ENCODE measurements around the gene PDCL2.
A peak's percentile ranks its signal among the peaks of the same experiment; 100 is the strongest.
"Not testable (repeated sequence)": the region's sequence is repeated elsewhere in the genome, so short reads cannot be mapped to it uniquely, and the experiment has no call there.

The PDCL2 gene

DNA sequence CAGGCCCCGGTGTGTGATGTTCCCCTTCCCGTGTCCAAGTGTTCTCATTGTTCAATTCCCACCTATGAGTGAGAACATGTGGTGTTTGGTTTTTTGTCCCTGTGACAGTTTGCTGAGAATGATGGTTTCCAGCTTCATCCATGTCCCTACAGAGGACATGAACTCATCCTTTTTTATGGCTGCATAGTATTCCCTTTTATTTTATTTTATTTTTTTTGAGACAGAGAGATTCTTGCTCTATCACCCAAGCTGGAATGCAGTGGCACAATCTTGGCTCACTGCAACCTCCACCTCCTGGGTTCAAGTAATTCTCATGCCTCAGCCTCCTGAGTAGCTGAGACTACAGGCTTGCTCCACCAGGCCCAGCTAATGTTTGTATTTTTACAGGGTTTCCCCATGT is 9.3 kb downstream of the PDCL2 start:
- not testable (repeated sequence) for DNase-seq

DNA sequence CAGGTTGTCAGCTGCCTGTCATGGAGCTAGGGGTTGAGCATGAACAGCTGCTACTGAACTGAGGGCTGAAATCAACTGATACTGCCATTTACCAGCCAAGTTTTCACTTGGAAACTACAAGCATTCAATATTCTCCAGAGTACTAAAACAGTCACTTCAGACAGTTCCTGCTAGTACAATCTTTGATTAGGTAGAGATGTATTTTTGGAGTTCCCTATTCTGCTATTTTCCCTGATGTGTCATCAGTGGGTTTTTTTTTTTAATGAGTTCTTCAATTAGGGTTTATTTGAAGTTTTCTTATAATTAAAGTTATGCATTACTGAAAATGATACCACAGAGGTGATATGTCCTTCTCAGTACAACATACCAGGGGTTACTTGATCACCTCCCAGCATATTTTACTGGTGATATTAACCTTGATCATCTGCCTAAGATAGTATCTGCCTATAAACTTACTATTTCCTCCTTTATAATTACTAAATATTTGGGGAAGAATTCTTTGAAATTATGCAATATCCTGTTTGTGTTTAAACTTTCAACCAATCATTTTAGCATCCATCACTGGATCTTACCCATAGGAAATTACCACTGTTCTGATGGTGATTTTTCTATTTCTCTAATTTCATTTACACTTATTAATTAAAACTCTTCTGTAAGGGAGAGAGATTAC is 13.6 kb downstream of the PDCL2 start:
- DNase-seq = no peak

DNA sequence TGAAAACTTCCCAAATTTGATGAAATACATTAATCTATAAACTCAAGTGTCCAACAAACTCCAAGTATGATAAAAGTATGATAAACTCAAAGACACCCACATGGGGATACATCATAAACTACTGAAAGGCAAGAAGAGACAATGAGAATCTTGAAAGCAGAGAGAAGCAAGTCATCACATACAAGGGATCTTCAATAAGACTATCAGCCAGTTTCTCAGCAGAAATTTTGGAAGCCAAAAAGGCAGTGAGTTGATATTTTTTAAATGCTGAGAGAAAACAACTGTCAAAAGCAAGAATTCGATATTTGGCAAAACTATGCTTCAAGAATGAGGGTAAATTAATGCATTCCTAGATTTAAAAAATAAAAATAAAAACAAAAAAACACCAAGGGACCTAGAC is 16.5 kb downstream of the PDCL2 start:
- no peak for DNase-seq

- no peak for DNase-seq
These were observed 17.8 kb downstream of the PDCL2 start for GRCh38 chr4:55574252-55574651.

DNA sequence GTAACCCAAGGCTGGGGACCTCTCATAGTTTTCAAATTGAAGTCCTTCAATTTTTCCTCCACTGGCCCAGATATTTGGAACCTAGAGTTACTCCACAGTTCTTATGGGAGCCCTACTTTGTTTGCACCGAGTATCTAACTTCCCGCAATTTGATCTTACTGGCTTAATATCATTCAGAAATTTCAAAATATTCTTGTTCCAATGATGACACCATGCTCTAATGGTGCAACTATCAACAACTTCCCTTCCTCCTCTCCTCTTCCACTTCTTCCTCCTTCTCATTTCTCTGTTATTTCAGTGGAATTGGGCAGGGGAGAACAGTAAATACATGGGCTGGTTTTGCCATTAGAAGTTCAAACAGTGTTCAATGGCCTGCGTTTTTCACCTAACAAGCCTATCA is 20.2 kb downstream of the PDCL2 start:
- no peak for DNase-seq

GRCh38 chr4:55568905-55569504 is 23.0 kb downstream of the PDCL2 start:
- no peak for DNase-seq

DNA sequence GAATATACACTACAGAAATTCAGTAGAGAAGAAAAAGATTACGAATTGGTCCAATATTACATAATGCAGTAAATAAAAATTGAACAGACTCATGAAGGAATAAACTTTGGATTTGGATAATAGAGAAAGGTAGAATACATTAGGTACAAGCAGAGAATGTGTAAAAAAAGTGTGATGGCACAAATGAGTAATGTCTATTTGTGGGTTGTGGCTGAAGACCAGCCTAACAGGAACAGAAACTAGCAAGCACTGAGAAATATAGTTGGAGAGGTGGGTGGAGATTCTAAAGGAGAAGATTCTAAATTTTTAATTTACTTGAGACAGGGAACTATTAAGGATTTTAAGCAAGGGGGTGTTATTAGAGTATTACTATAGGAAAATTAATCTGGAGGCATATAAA is 30.2 kb downstream of the PDCL2 start:
- no peak for DNase-seq

DNA sequence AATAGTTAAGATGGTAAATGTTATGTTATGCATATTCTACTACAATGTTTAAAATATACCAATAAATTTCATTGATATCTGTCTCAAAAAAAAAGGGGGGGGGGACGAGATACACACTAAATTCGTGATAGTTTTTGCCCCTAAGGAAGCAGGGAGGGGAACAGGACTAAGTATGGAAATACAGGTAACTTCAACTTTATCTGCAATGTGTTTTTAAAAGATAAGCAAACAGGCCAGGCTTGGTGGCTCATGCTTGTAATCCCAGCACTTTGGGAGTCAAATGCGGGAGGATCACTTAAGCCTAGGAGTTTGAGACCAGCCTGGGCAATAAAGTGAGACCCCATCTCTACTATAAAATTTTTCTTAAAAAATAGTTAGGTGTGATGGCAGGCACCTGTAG is 31.9 kb downstream of the PDCL2 start:
- no peak for DNase-seq

- DNase-seq = no peak
These were observed 37.5 kb downstream of the PDCL2 start for GRCh38 chr4:55554453-55555030.

- DNase-seq = no peak
These were observed 38.4 kb downstream of the PDCL2 start for GRCh38 chr4:55553441-55554201.

DNA sequence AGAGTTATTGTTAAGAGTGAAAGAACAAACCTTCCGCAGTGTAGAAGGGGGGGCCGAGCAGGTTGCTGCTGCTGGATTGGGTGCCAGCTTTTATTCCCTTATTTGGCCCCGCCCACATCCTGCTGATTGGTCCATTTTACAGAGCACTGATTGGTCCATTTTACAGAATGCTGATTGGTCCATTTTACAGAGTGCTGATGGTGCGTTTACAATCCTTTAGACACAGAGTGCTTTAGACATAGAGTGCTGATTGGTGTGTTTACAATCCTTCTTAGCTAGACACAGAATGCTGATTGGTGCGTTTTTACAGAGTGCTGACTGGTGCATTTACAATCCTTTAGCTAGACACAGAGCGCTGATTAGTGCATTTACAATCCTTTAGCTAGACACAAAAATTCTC is 40.1 kb downstream of the PDCL2 start:
- DNase-seq = not testable (repeated sequence)

- DNase-seq = no peak
These were observed 42.2 kb downstream of the PDCL2 start for GRCh38 chr4:55549888-55550287.

GRCh38 chr4:55547918-55548317 is 44.1 kb downstream of the PDCL2 start:
- no peak for DNase-seq

DNA sequence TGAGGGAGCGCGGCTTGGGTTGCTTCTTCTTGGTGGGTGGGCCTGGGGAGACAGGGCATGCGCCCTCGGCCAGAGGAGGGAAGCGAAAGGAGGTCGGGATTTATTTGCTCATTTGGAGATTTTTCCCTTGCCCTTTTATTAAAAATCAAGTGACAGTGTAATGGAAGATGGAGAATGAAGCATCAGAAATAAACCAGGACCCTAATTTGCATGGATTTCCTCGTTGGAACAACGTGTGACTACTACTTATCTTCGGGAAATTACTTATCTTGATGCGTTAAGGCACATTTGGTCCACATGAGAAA is 44.6 kb downstream of the PDCL2 start:
- peak; percentile 3 for DNase-seq

- peak; percentile 86 for DNase-seq
These were observed 45.1 kb downstream of the PDCL2 start, which contains the start of gene CLOCK for GRCh38 chr4:55546756-55547465. Gene CLOCK, minus strand, starts transcription at chr4:55546909. Its CDS starts 64,124 bp downstream, at chr4:55482785.

DNA sequence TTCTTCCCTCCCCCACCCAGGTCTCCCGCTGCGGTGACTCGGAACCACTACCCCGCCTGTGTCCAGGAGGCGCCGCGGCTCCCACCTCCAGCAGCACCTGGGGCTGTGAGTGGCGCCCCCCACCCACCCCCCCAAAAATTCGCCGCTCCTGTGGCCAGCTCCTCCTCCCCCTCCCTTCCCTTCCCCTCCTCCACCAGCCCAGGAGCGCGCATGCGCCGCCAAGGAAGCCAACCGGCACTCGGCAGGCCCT is 45.6 kb downstream of the PDCL2 start:
- DNase-seq = no peak

GRCh38 chr4:55545641-55546505 is 46.2 kb downstream of the PDCL2 start:
- peak; percentile 74 for DNase-seq

DNA sequence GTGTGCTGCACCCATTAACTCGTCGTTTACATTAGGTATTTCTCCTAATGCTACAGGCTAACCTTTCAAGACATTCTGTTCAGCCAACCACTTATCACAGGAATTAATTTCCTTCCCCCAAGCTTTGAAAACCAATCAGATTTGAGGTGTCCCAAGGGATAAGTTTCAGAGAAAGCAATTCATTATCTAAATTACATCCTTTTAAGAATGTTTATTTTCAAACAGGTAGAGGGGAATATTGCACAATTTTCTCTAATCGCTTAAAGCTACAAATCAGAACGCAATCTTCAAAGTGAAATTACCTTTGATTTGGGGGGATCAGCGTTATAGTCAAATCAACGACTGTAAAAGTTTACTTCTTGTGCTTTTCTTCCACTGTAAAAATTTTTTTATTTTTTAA is 46.9 kb downstream of the PDCL2 start:
- no peak for DNase-seq

GRCh38 chr4:55543858-55544257 is 48.2 kb downstream of the PDCL2 start:
- DNase-seq = no peak

DNA sequence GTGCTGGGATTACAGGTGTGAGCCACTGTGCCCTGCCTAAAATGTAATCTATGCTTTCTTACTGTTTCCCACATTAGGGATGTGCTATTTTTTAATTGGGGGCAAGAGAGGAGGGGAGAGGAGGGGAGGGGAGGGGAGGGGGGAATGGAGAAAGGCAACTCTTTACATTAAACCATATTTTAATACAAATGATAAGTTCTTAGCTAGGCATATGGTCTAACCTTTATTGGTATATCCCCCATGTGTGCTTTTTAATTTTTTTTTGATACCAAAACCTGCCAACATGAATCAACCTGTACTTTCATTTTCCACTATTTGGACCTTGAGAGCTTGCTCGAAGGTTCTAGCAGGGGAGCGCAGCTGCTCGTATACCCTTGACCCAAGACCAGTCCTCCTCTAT is 51.8 kb downstream of the PDCL2 start:
- no peak for DNase-seq

- no peak for DNase-seq
These were observed 52.4 kb downstream of the PDCL2 start for GRCh38 chr4:55539658-55540057.

DNA sequence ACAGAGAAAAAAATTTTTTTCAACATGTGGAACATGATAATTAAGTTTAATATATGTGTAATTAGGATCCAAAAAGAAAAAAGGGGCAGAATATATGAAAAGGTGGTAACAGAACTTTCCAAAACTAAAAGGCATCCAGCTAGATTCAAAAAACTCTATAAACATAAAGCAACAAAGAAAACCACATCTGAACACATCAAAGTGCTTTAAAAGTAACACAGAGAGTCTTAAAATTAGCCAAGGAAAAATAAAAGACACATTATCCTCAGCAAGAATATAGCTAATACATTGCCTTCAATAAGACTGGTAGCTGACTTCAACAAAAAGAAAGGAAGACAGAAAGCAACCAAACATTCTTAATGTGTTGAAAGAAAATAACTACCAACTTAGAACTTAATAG is 53.5 kb downstream of the PDCL2 start:
- DNase-seq = no peak

DNA sequence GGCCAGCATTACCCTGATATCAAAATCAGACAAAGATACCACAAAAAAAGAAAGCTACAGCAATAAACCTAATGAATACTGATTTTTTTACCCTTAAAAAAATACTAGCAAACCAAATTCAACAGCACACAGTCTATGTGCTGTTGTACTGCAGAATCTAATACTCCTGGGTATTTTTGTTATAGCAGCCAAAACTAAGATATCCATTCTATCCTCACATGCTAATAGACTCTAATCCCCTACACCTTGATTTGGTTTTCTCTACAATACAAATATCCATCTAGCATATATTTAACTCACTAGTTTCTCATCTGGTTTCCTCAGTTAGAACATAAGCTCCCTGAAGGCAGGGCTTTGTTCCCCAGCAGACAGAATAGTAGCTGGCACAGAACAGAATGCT is 57.7 kb downstream of the PDCL2 start:
- no peak for DNase-seq
